Stimulated activated CD8-positive, alpha-beta memory T cell treated with anti-CD3 and anti-CD28 coated beads, Interleukin-4, amount 100 ng/mL, for 48 hours (primary cell): ENCODE data around the gene DST.
"Not testable (repeated sequence)": the region's sequence is repeated elsewhere in the genome, so short reads cannot be mapped to it uniquely, and the experiment has no call there.

Experiments
- DNase-seq: peaks from one replicate; pipeline ENCODE4 v3.0.0-alpha.2; 2020

DST gene

DNA sequence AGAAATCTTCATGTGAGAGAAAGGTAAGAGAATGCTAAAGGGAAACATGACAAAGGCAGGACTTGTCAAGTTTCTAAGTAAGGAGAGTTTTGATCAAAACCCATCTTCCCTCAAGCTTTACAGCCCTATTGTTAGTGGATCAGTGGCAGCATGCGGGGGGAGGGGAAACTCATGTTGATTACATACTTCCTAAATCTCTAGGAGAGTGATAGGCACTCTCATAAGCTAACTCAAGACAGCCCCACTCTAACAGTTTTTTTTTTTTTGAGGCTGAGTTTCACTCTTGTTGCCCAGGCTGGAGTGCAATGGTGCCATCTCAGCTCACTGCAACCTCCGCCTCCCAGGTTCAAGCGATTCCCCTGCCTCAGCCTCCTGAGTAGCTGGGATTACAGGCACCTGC, 18.6 kb upstream of the DST start:
- DNase-seq, result not testable (repeated sequence)

DNA sequence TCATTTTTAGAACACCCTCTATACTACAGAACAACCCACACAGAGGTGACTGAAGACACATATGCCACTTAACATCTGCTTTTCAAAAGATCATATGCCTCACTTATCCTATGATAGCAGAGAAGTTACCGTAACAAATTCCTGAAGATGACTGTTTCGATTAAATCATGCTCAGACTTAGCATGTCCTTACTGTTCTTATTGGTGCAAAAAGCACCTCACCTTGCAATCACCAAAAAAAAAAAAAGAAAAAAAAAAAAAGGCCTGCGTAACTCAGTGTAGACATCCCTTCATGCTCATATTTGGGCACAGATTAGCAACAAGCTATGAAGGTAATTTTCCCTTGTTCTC, 17.7 kb upstream of the DST start:
- no peak for DNase-seq

DNA sequence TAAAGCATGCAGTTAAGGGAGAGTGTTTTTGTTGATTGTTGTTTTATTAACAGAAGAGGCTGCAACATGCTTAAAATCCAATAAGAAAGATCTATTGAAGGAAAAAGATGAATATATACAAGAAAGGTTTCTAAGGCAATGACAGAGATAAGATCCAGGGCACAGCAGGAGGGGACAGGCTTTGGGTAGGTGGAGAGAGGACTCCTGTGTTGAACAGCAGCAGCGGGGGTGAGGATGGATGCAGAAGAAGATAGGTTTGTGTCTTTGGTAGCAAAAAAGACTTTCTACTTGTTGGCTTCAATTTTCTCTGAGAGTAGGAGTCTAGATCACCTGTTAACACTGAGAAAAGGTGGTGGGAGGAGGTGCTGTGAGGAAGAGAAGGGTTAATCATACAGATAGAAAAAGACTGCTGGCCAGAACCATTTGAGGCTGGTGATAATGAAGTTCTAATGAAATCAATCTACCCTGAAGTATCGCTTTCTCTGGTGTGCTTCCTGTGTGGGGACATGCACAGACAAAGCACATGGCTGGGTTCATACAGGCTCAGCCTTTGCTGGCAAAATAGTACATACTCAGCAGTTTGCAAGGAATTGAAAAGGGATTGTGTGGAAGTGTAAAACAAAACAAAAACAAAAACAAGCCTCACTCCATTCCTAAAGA, 17.2 kb upstream of the DST start:
- no peak for DNase-seq

DNA sequence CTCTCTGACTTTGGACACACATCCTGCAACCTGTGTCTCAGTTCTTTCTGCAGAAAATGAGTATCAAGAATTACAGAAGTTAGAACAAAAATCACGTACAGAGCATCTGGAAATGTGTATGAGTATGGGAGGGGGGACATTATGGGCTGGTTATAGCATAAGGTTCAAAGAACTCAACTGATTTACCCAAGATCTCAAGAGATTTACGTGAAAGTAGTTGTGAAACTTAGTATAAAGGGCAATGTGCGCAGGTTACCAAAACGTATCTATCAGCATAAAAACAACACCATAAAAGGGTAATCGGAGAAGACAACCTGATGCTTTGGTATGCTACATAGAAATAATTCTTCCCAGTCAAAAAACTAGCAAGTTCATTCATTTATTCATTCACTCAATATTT, 15.6 kb upstream of the DST start:
- DNase-seq, result no peak

DNA sequence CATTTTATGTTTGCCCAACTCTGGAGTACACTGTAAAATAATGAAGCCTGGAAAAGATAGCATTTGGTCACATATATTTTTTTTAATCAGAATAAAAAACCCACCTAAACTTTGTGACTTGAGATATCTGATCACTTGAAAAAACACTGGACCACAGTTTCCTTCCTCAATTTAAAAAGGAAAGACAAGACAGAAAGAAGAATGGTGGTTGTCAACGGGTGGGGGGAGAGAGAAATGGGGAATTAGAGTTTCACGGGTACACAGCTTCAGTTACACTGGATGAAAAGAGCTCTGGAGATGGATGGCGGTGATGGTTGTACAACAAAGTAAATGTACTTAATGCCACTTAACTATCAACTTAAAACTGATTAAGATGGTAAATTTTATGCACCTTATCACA, 14.7 kb upstream of the DST start:
- no peak for DNase-seq

DNA sequence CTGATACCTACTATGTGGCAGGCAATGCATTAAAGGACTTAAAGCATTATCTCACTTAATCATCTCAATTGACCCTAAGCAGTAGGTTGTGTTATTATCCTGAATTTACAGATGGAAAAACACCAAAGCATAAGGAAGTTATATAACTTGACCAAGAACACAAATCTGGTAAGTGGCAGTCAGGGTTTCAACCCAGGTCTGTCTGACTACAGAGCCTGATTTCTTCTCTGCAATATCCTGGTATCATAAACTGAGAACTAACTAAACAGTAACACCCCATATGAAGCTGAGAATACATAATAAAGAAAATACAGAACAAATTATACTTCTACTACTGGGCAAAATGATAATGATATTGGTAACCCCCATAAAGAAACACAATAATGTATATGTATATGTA, 13.8 kb upstream of the DST start:
- DNase-seq, result no peak

DNA sequence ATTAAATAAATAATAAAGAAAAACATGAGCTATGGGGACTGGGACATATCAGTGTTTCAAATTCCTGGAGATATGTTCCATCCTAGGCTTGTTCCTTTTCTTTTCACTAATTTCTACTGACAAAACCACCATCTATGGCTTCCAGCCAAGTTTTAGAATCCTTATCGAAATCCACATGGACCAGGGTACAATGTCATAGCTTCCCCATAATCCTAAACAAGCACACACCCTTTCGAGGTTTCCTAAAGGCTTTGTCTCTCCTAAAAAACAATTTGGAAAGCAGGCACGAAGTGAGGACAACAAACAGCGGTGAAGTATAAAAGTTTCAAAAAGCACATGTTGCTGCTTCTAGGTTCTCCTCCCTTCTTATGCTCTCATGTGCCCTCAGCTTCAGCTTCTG, 13.3 kb upstream of the DST start:
- DNase-seq, result no peak

DNA sequence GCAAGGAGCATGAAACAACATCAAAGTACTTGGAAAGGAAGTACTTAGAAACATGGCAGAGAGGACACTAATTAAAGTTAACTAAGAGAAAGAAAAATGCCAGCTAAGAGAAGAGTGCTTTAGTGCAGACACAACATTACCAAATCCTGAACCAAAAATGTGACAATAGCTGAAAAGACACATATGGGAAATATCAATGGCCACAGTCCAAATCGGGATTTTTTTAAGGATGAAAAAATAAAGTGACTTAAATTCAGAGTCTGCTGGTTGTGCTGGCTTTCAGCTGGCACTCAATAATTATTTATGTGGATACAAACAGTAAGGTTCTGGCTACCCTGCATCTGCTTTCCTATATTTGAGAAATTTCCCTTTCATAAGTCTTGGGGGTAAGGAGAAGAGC, 12.6 kb upstream of the DST start:
- DNase-seq, result no peak

DNA sequence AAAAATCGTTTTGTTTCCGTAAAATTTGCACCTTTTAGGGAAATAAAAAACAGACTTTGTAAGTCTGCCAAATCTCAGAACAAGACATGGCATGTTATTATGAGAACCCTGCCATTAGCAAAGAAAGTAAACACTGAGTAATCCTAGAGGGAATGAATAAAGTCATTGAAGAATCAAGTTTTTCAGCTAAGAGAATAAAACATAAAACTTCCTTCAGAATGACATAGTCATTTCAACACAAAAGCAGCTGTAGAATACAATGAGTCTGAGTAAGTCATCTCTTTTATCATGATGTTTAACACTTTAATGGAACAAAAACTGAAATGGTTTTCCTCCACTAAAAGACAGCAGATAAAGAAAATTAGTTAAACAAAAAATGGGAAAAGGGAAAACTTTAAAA, 10.3 kb upstream of the DST start:
- no peak for DNase-seq

DNA sequence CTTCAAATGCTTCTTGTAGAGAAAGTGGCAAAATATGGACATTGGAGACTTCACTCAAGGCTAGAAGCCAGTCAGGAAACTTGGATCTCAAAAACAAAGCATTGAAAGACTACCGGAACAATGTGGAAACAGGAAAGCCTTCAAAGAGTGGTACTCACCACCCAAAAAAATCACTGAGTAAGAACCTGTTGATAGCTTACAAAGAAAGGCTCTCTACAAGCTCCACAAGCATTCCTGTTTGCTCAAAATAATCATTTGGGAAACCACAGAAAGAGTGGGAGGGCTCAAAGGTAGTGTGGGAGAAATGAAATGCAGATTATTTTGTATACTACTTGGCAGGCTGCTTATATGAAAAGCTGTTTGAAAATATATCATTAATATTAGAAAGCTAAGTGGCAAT, 9.5 kb upstream of the DST start:
- DNase-seq, result no peak

DNA sequence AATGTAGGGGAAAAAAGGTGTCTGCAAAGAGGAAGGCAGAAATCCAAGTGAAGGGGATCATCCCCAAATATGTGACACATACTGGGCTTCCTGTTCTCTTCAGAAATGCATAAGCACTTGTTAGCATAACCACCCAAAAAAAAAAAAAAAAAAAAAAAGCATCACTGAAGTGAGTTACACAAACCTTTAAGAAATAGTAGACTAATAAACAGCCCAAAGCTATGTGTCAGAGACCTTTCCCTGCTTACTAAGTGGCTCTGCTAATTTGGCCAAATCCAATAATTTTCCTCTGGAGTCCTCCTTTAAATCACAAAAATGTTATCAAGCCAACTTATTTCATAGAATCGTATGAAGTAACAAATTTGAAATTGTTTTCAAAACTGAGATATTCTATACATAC, 7.5 kb upstream of the DST start:
- DNase-seq, result no peak

DNA sequence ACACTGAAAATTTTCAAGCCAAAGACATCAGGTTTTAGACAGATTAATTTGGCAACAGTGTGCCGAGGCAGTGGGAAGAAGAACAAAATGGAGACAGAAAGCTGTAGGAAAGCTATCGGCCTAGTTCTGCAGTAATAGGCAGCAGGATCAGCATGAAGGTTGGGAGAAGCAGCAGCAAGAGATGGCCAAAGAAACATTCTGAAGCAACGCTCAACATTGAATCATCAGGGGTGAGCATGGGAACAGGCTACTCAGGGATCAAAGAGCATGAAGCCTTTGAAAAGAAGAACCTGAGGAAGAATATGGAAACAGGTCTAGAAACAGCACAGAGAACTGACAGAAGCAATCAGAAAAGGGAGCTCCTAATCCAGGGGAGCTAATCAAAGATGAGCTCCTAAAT, 7.1 kb upstream of the DST start:
- DNase-seq, result no peak

DNA sequence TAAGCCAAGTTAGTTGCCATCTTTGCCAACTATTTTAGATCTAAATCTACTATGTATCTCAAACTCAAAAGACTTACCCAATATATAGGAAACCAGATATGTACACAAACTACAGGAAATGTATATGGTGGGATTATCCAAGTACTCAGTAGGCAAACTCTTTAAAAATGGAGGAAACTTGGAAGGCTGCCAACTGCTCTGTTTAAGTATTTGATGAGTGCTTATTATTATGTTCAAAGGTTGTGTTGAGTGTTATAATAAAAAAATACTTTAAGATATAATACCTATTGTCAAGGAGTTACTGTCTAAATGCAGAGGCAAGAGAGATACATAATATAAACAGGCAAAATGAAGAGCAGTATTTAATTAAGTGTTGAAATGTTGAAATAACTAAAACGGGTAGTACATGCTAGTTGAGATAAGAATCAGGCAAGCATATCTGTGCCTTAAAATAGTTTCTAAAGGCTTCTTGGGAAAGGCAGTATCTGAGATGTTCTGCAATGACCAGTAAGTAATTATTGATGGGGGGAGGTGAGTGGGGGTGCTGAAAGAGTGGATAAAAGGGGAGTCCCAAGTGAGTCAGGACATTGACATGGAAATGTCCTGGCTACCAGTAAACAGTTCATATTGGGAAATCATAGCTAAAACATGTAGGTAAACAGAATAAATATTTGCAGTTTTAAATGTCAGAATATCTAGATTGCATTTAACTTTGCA, 6.5 kb upstream of the DST start:
- DNase-seq, result no peak

DNA sequence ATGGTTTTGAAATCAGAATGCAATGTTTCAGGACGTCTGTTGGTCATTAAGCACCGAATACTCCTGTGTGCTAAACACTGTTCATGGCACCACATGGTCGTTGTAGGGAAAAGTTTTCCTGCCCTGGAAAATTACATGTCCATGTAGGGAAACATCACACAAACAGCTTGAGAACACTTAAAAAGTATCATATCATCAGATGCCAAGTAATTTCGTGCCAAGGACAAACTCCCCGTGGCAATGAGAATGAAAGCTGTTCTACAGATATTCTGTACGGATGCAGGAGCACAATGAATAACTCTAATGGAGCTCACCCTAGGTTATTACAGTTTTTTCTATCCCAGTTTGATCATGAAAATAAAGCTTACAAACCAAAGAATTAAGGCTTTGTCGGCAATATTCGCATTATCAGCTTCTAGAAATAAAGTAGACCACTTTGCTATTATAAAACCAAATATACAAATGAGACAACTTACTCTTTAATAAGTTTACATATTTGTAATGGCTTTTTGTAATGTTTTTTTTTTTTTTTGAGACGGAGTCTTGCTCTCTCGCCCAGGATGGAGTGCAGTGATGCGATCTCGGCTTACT, 4.6 kb upstream of the DST start:
- no peak for DNase-seq

DNA sequence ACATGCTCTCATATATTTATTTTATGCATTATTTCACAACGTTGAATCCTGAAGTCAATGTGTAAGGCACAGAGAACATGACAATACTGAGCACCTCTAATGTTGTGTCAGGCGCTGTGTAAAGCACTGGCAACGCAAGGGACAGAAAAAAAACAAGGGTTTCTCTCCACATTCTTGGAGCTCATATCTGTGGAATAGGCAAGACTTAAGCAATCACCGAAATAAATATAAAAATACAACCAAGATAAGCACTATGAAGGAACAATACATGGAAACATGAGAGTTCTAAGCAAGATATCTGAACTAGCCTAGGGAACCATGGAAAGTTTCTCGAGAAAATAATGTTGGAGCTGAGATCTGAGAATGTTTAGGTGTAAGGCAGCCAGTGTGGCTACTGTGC, 1.7 kb upstream of the DST start:
- no peak for DNase-seq

DNA sequence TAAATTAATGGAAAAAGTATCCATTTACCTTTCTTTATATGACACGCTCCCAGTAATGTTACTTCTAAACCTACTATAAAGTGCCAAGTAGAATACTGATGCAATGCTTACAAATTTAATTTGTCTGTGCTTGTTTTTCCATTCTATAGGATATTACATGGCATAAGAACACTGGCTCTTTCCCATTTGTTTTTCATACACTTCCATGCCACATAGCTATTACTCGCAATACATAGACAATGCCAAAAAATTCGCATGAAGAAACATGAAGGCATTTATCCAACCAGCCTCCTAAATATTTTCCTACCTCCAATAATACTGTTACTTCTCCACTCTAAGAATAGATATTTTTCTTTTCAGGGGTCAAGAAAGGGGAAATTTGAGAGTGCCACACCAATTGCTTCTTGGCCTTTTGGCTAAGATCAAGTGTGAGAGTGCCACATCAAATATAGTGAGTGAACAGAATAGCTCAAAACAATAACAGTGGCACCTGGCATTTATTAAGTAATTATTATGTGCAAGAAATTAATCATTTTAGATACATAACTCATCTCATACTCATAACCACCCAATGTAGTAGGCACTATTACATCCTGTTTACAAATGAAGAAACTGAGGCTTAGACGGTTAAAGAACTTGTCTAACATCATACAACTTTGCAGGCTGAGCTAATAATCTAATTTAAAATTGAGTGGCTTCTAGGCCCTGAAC, 845 bp upstream of the DST start:
- no peak for DNase-seq

DNA sequence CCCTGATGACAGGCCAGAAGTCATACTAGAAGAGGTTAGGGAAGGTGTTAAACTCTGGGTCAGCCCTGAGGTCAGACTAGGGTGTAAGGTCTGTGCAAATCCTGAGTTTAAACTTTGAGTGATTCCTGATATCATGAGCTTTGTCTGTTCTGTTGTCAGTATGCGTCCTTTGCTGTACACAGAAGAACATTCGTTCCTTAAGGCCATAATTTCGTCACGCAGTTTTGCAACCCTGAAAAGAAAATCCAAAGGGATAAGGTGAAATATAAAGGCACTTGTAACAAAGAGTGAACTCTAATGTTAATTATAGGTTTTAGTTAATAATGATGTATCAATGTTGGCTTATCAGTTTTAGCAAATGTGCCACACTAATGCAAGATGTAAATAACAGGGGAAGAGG, 2.3 kb downstream of the DST start:
- DNase-seq, result no peak

DNA sequence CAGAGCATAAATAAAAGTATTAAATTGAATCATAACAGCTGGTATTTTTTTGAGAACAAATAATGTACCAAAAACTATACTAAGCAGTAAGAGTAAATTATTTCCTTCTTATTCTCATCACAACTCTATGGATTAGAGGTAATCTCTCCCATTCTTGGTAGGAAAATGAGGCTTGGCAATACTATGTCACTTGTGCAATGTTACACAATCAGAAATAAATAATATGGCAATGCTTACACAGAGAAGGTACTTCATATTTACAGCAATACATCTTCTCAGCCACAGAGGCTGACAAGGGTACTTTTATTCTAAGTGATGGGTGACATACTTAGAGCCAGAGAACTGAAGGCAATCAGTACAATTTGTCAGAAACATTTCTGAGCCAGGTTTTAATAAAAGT, 3.9 kb downstream of the DST start:
- DNase-seq, result no peak

DNA sequence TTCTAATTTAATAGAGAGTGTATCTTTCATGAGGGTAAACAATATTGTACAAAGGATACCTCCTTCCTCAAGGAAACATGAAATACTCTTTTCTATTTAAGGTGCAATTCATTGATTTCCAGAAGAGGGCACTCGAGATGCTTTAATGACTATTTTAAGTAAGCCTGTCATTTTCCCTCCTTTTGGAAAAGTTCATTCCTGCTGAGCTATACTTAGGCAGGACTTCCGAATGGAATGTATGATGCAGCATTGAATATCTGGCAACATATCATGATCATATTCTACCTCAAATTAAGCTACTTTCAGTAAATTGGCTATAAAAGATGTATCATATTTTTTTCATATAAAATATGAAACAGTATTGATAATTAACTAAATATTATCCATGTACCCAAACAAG, 5.0 kb downstream of the DST start:
- DNase-seq, result no peak

DNA sequence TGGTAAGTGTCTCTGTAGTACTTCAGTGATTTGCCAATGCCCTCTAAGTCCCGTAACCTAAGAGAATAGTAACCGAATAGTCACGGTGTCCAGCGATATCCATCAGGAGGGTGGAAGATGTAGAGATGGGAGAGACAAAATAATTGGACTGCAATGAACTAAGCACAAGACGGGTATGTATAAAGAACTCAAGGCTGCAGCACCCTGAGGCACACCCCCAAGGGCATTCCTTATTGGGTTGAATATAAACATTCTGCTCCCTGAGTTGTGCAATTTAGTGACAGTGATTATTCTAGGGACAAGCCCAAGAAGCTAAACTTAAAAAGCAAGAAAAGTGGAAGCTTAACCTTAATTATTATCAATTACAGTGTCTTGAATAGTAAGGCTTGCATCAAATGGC, 14.6 kb downstream of the DST start:
- no peak for DNase-seq

DNA sequence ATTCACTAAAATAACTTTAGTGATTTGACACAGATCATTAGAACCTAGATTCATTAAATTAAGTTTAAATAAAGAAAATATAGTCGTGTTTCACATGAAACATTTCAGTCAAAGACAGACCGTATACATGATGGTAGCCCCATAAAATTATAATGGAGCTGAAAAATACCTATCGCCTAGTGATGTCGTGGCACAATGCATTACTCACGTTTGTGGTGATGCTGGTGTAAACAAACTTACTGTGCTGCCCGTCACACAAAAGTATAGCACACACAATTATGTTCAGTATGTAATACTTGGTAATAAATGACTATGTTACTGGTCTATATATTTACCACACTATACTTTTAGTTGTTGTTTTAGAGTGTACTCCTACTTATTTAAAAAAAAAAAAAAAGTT, 17.3 kb downstream of the DST start:
- DNase-seq, result no peak

DNA sequence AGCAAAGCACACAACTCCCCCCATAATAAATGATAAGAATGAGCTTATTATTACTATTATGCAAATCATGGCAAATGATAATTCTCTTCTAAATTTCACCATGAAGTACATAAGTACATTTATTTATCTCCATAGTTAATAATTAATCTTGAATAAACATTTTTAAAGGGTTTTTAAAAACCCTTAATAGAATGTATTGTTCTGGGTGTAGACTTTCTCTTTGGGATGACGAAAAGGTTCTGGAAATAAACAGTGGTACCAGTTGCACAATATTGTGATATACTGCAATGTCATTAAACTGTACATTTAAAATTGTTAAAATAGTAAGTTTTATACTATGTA, 18.0 kb downstream of the DST start:
- DNase-seq, result no peak

DNA sequence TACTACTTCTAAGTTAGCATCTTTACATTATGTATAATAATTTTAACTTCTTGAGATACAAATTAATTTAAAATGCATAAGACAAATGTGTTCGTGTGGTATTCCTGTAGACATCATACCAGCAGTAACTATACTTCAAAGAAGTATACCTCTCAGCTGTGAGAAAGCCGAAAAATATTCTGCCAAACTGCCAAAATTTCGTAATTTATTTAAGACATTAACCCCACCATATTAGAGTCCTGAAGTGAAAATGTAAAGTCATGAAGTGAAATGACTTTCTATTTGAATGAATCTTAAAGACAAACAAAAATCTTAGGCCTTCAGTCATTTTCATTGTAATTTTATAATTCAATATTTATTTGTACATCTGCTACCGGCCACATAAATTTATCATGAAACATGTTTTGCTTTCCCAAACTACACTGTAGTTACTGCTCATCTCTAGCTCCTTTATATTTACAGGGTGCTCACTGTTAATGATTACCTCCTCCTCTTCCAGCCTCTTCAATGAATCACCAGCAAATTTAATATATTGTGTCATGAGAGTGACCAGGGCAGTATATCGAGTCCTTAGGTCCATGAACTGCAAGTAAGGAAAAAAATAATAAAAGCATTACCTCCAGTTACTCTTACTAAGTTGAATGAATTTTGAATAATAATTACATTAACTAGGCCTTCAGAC, 18.5 kb downstream of the DST start:
- DNase-seq, result no peak
